HG02973 (cell line): Measurements from ENCODE around the gene MOBP.

Experiments
- ATAC-seq: cut with Tn5 transposase; IDR thresholded peaks from one replicate; pipeline ENCODE4 v1.9.1; 2021; ENCODE audit warnings: moderate library complexity; ENCODE audit not compliant: unreplicated experiment

Gene MOBP

GRCh38 chr3:39491733-39492350 lies 24.4 kb downstream of the MOBP start:
- ATAC-seq: no peak

- no peak for ATAC-seq
These were observed 27.3 kb downstream of the MOBP start for GRCh38 chr3:39494781-39495180.

- no peak for ATAC-seq
These were observed 30.3 kb downstream of the MOBP start for GRCh38 chr3:39497753-39498152.

GRCh38 chr3:39499651-39500273 lies 32.3 kb downstream of the MOBP start:
- ATAC-seq: no peak

- no peak for ATAC-seq
These were observed 33.6 kb downstream of the MOBP start for GRCh38 chr3:39501059-39501458.

- no peak for ATAC-seq
These were observed 34.7 kb downstream of the MOBP start for GRCh38 chr3:39501968-39502837.

- no peak for ATAC-seq
These were observed 35.3 kb downstream of the MOBP start for GRCh38 chr3:39502838-39503145.

GRCh38 chr3:39505866-39506742 lies 38.6 kb downstream of the MOBP start:
- ATAC-seq: no peak

- ATAC-seq: no peak
These were observed 39.4 kb downstream of the MOBP start for GRCh38 chr3:39506863-39507262.

- no peak for ATAC-seq
These were observed 46.4 kb downstream of the MOBP start for GRCh38 chr3:39513791-39514369.

- no peak for ATAC-seq
These were observed 48.4 kb downstream of the MOBP start for GRCh38 chr3:39515681-39516441.

- ATAC-seq: no peak
These were observed 51.6 kb downstream of the MOBP start for GRCh38 chr3:39519103-39519502.

GRCh38 chr3:39519554-39520288 lies 52.2 kb downstream of the MOBP start:
- ATAC-seq: no peak

GRCh38 chr3:39521456-39521855 lies 54.0 kb downstream of the MOBP start:
- ATAC-seq: no peak

- ATAC-seq: no peak
These were observed 56.6 kb downstream of the MOBP start for GRCh38 chr3:39524107-39524506.

GRCh38 chr3:39528844-39529243 lies 61.4 kb downstream of the MOBP start:
- no peak for ATAC-seq

- no peak for ATAC-seq
These were observed 62.1 kb downstream of the MOBP start for GRCh38 chr3:39529577-39529976.

- ATAC-seq: no peak
These were observed 63.6 kb downstream of the MOBP start for GRCh38 chr3:39531066-39531465.

- no peak for ATAC-seq
These were observed 64.2 kb downstream of the MOBP start for GRCh38 chr3:39531665-39532064.
